Measurements from ENCODE around the gene SPON1. TPM values are rescaled to one million over a fixed set of nuclear protein-coding genes. Genes with fewer than 3 reads are reported as not detected.

Gene SPON1
- total and polyA plus RNA-seq, 2 experiments from 2014 or later: 2.4 to 5.4 TPM

- no peak overlapping the region for H2AFZ ChIP-seq
- in situ Hi-C loops (cut with MboI): no loop called here
- H3K36me3 ChIP-seq (ENCODE audit: low read depth): no peaks in the 10 kb centered on the region
- no peaks in the 10 kb centered on the region for H4K20me1 ChIP-seq (ENCODE audit: insufficient read depth)
- H3K9me3 ChIP-seq (ENCODE audit: low read depth): no peaks in the 10 kb centered on the region
- DNase-seq: peak; percentile 68
- H3K79me2 ChIP-seq (ENCODE audit: insufficient read depth): no peaks in the 10 kb centered on the region
- no peaks in the 10 kb centered on the region for H3K9me2 ChIP-seq (ENCODE audit: insufficient read depth)
- no peaks in the 10 kb centered on the region; the same call in 1 of the 2 replicates for H3F3A ChIP-seq (ENCODE audit: insufficient read depth)
- WGBS, 2 experiments (ENCODE audit: low coverage in 1 of 2, low lambda C conversion rate in 2 of 2, missing lambda C conversion rate in 2 of 2): 37 to 42% methylated on average over 4 of the region's 4 CpGs
- H3K27ac ChIP-seq: no peak overlapping the region
- no peak overlapping the region for H3K4me3 ChIP-seq
- no peak overlapping the region for H3K9ac ChIP-seq
- H3K4me1 ChIP-seq (ENCODE audit: insufficient read depth): peaks cover 17% of the 10 kb centered on the region
- no peak overlapping the region for H3K4me2 ChIP-seq (ENCODE audit: unreplicated experiment)
- no peaks in the 10 kb centered on the region for H3K27me3 ChIP-seq (replicated peaks; ENCODE audit: insufficient read depth)
- TF ChIP-seq EZH2phosphoT487 (IDR thresholded peaks at IDR 0.05; ENCODE audit: insufficient read depth, low read depth): no peak
- no peak for TF ChIP-seq EZH2 (IDR thresholded peaks at IDR 0.05; ENCODE audit: insufficient read depth, poor library complexity, severe bottlenecking)
Measured at GRCh38 chr11:14012846-14013245, 50.3 kb downstream of the SPON1 start.

GRCh38 chr11:14015711-14016110 lies 53.2 kb downstream of the SPON1 start:
- no peaks in the 10 kb centered on the region for H3K79me2 ChIP-seq (ENCODE audit: insufficient read depth)
- peaks cover 17% of the 10 kb centered on the region for H3K4me1 ChIP-seq (ENCODE audit: insufficient read depth)
- in situ Hi-C loops (cut with MboI): no loop called here
- H3K9me2 ChIP-seq (ENCODE audit: insufficient read depth): no peaks in the 10 kb centered on the region
- no peaks in the 10 kb centered on the region for H3K9me3 ChIP-seq (ENCODE audit: low read depth)
- H2AFZ ChIP-seq: no peak overlapping the region
- H3F3A ChIP-seq (ENCODE audit: insufficient read depth): no peaks in the 10 kb centered on the region; the same call in 1 of the 2 replicates
- WGBS, 2 experiments (ENCODE audit: low coverage in 1 of 2, low lambda C conversion rate in 2 of 2, missing lambda C conversion rate in 2 of 2): 63 to 78% methylated on average over 4 of the region's 4 CpGs
- no peak overlapping the region for H3K4me2 ChIP-seq (ENCODE audit: unreplicated experiment)
- H3K27ac ChIP-seq: no peak overlapping the region
- no peak overlapping the region for H3K4me3 ChIP-seq
- H3K27me3 ChIP-seq (replicated peaks; ENCODE audit: insufficient read depth): no peaks in the 10 kb centered on the region
- no peaks in the 10 kb centered on the region for H4K20me1 ChIP-seq (ENCODE audit: insufficient read depth)
- TF ChIP-seq EZH2 (IDR thresholded peaks at IDR 0.05; ENCODE audit: insufficient read depth, poor library complexity, severe bottlenecking): no peak
- H3K36me3 ChIP-seq (ENCODE audit: low read depth): no peaks in the 10 kb centered on the region
- DNase-seq: peak; percentile 70
- H3K9ac ChIP-seq: no peak overlapping the region

GRCh38 chr11:14018441-14018840 lies 55.9 kb downstream of the SPON1 start:
- Histone ChIP-seq H3F3A (ENCODE audit: insufficient read depth) (no peaks in the 10 kb centered on the region; the same call in 1 of the 2 replicates), H3K9me2 (ENCODE audit: insufficient read depth) (no peaks in the 10 kb centered on the region), H3K4me3 (no peak overlapping the region), H3K79me2 (ENCODE audit: insufficient read depth) (no peaks in the 10 kb centered on the region), H3K9me3 (ENCODE audit: low read depth) (no peaks in the 10 kb centered on the region), H3K9ac (no peak overlapping the region), H3K27me3 (replicated peaks; ENCODE audit: insufficient read depth) (0 out of 2 replicates have a peak, but pooled peaks cover 10% of the 10 kb centered on the region), H3K4me2 (ENCODE audit: unreplicated experiment) (no peak overlapping the region), H3K36me3 (ENCODE audit: low read depth) (no peaks in the 10 kb centered on the region), H4K20me1 (ENCODE audit: insufficient read depth) (no peaks in the 10 kb centered on the region), H3K4me1 (ENCODE audit: insufficient read depth) (peaks cover 13% of the 10 kb centered on the region), H3K27ac (no peak overlapping the region), H2AFZ (no peak overlapping the region)
- in situ Hi-C loops (cut with MboI): no loop called here
- 68 to 78% methylated on average over 2 of the region's 2 CpGs for WGBS, 2 experiments (ENCODE audit: low coverage in 1 of 2, low lambda C conversion rate in 2 of 2, missing lambda C conversion rate in 2 of 2)
- TF ChIP-seq EZH2 (IDR thresholded peaks at IDR 0.05; ENCODE audit: insufficient read depth, poor library complexity, severe bottlenecking): no peak
- no peak for TF ChIP-seq EZH2phosphoT487 (IDR thresholded peaks at IDR 0.05; ENCODE audit: insufficient read depth, low read depth)
- DNase-seq: no peak

- Histone ChIP-seq H3K4me1 (ENCODE audit: insufficient read depth) (no peaks in the 10 kb centered on the region), H4K20me1 (ENCODE audit: insufficient read depth) (no peaks in the 10 kb centered on the region), H3K79me2 (ENCODE audit: insufficient read depth) (no peaks in the 10 kb centered on the region), H3K27ac (no peak overlapping the region), H3K9me2 (ENCODE audit: insufficient read depth) (no peaks in the 10 kb centered on the region), H3K36me3 (ENCODE audit: low read depth) (no peaks in the 10 kb centered on the region), H3F3A (ENCODE audit: insufficient read depth) (no peaks in the 10 kb centered on the region), H2AFZ (no peak overlapping the region), H3K9ac (no peak overlapping the region), H3K27me3 (replicated peaks; ENCODE audit: insufficient read depth) (peaks cover 10% of the 10 kb centered on the region; the same call in 1 of the 2 replicates), H3K4me2 (ENCODE audit: unreplicated experiment) (no peak overlapping the region), H3K4me3 (no peak overlapping the region), H3K9me3 (ENCODE audit: low read depth) (no peaks in the 10 kb centered on the region)
- in situ Hi-C loops (cut with MboI): no loop called here
- 69 to 74% methylated on average over 4 of the region's 4 CpGs for WGBS, 2 experiments (ENCODE audit: low coverage in 1 of 2, low lambda C conversion rate in 2 of 2, missing lambda C conversion rate in 2 of 2)
- no peak for TF ChIP-seq EZH2 (IDR thresholded peaks at IDR 0.05; ENCODE audit: insufficient read depth, poor library complexity, severe bottlenecking)
- no peak for TF ChIP-seq EZH2phosphoT487 (IDR thresholded peaks at IDR 0.05; ENCODE audit: insufficient read depth, low read depth)
- no peak for DNase-seq
Measured at GRCh38 chr11:14021738-14022137, 59.2 kb downstream of the SPON1 start.

- Histone ChIP-seq H3K27me3 (replicated peaks; ENCODE audit: insufficient read depth) (peaks cover 10% of the 10 kb centered on the region; the same call in 1 of the 2 replicates), H3K36me3 (ENCODE audit: low read depth) (no peaks in the 10 kb centered on the region), H3K4me1 (ENCODE audit: insufficient read depth) (no peaks in the 10 kb centered on the region), H3K4me2 (ENCODE audit: unreplicated experiment) (no peak overlapping the region), H3K9me2 (ENCODE audit: insufficient read depth) (no peaks in the 10 kb centered on the region), H2AFZ (no peak overlapping the region), H3K9me3 (ENCODE audit: low read depth) (no peaks in the 10 kb centered on the region), H3K4me3 (no peak overlapping the region), H3F3A (ENCODE audit: insufficient read depth) (no peaks in the 10 kb centered on the region), H4K20me1 (ENCODE audit: insufficient read depth) (no peaks in the 10 kb centered on the region), H3K27ac (no peak overlapping the region), H3K9ac (no peak overlapping the region), H3K79me2 (ENCODE audit: insufficient read depth) (no peaks in the 10 kb centered on the region)
- in situ Hi-C loops (cut with MboI): no loop called here
- no peak for DNase-seq
- TF ChIP-seq EZH2 (IDR thresholded peaks at IDR 0.05; ENCODE audit: insufficient read depth, poor library complexity, severe bottlenecking): no peak
- TF ChIP-seq EZH2phosphoT487 (IDR thresholded peaks at IDR 0.05; ENCODE audit: insufficient read depth, low read depth): no peak
- WGBS, 2 experiments (ENCODE audit: low coverage in 1 of 2, low lambda C conversion rate in 2 of 2, missing lambda C conversion rate in 2 of 2): 60 to 65% methylated on average over 3 of the region's 3 CpGs
Measured at GRCh38 chr11:14022251-14022650, 59.7 kb downstream of the SPON1 start.

Data from GM23248 (cell line).